SK-N-MC (cell line): Measurements from ENCODE around the gene GRID2.

ENCODE experiments used
- EZH2 ChIP-seq: fragments of 200-600 bp; sonication (generic); IDR thresholded peaks from one replicate; pipeline ENCODE4 v1.6.1; 2017; ENCODE audit warnings: antibody characterized with exemption
- FOXP2 ChIP-seq: optimal IDR thresholded peaks from 2 replicates; pipeline ENCODE3; 2011; ENCODE audit warnings: mild to moderate bottlenecking, moderate library complexity; ENCODE audit not compliant: insufficient read depth; ENCODE audit errors: extremely low read length, control extremely low read depth
- POLR2AphosphoS5 ChIP-seq: IDR thresholded peaks from 2 replicates; pipeline ENCODE4 v1.6.1; 2012; ENCODE audit warnings: mild to moderate bottlenecking, low read depth, low read length, borderline replicate concordance

DNA sequence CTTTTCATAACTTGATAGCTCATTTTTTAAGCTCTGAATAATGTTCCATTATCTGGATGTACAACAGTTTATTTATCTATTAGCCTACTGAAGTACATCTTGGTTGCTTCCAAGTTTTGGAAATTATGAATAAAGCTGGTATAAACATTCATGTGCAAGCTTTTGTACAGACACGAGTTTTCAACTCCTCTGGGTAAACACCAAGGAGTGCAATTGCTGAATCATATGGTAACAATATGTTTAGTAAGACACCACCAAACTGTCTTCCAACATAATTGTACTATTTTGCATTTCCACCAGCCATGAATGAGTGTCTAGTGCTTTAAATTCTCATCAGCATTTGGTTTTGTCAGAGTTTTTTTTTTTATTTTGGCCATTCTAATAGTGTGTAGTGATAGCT is 1258.1 kb downstream of the GRID2 start:
- TF ChIP-seq FOXP2 (no peak), EZH2 (no peak), POLR2AphosphoS5 (no peak)
